Kidney (tissue), 14 donors: Measurements from ENCODE around the gene CRYBG2. TPM values are rescaled to one million over a fixed set of nuclear protein-coding genes. Genes with fewer than 3 reads are reported as not detected.
A peak's percentile ranks its signal among the peaks of the same experiment; 100 is the strongest.

ENCODE experiments used
- DNase-seq, 5 donors: peaks; one replicate each; pipeline ENCODE4 v3.0.0-alpha.2; 2013 to 2020
- FAIRE-seq: peaks from 2 replicates; lab custom pipeline; 2012; peaks lifted over from hg19 to GRCh38; lab: Jason Lieb, UNC
- H3K27ac ChIP-seq, 2 donors: one replicate each; pipeline ENCODE4 v1.7.0; 2013; ENCODE audit warnings: low read depth in 2 of 2, low read length in 2 of 2, inconsistent platforms in 1 of 2
- H3K27me3 ChIP-seq: one replicate; pipeline ENCODE4 v1.7.1; 2013; ENCODE audit warnings: low read length, inconsistent platforms; ENCODE audit not compliant: control insufficient read depth, insufficient read depth
- H3K36me3 ChIP-seq, 3 donors: one replicate each; pipeline versions ENCODE4 v1.7.0 to v1.7.1; 2013; ENCODE audit warnings: low read length in 3 of 3, control low read depth in 1 of 3, inconsistent platforms in 1 of 3; ENCODE audit not compliant: insufficient read depth in 3 of 3, control insufficient read depth in 2 of 3
- H3K4me1 ChIP-seq, 3 donors: one replicate each; pipeline versions ENCODE4 v1.7.0 to v1.7.1; 2013; ENCODE audit warnings: low read length in 3 of 3, inconsistent platforms in 1 of 3, low read depth in 1 of 3; ENCODE audit not compliant: control insufficient read depth in 2 of 3, insufficient read depth in 2 of 3
- H3K4me3 ChIP-seq, 3 donors: one replicate each; pipeline versions ENCODE4 v1.7.0 to v1.8.1; 2013; ENCODE audit warnings: low read length in 3 of 3, control low read depth in 1 of 3, inconsistent platforms in 1 of 3
- H3K9ac ChIP-seq, 3 donors: one replicate each; pipeline versions ENCODE4 v1.7.0 to v1.7.1; 2013; ENCODE audit warnings: low read length in 3 of 3, control low read depth in 1 of 3, inconsistent platforms in 1 of 3
- H3K9me3 ChIP-seq, 3 donors: one replicate each; pipeline versions ENCODE4 v1.7.0 to v1.7.1; 2013; ENCODE audit warnings: low read length in 3 of 3, control low read depth in 1 of 3, inconsistent platforms in 1 of 3; ENCODE audit not compliant: control insufficient read depth in 2 of 3, insufficient read depth in 1 of 3
- intact Hi-C: fragments of 100-400 bp; cut with DNase I; formaldehyde crosslinking; loops from one replicate; pipeline ENCODE4 v1.11.1; 2022
- polyA plus RNA-seq: library from polyadenylated mRNA; stranded (reverse); fragments of 350-450 nt; fragmentation: Illumina TruSeq; extraction: RNeasy Lipid Tissue Mini Kit (QIAGEN cat#74804); gene quantifications from one replicate; pipeline ENCODE4 v1.2.3, GENCODE V29; 2014; ENCODE audit warnings: low read depth, low replicate concordance; ENCODE audit not compliant: insufficient read depth
- total RNA-seq: library from RNA; stranded (reverse); fragmentation: NEBNext Ultra II Directional; extraction: Animal tissue kit (Norgen Biotek cat#: 25700); gene quantifications from one replicate; pipeline ENCODE4 v1.2.1, GENCODE V29; 2021
- TF ChIP-seq, protein P1 (sequence below): IDR thresholded peaks from 3 replicates; pipeline ENCODE4 v1.5.1; 2012; ENCODE audit warnings: mild to moderate bottlenecking, moderate library complexity, borderline replicate concordance; ENCODE audit not compliant: insufficient read depth; ENCODE audit errors: extremely low read depth
- donor health status: control.
- donor health status: control.
- donor health status: control.
- donor health status: control.
- donor health status: control.
- donor health status: DM: yes; HTN: yes; CAD: no.
- donor health status: Normal renal cell carcinoma (clear cell type).

CRYBG2 gene
- total and polyA plus RNA-seq, 2 donors from 2014 or later, result 2.2 TPM; not detected in 1

GRCh38 chr1:26277719-26278118, 76.2 kb downstream of the CRYBG2 start:
- H3K9ac ChIP-seq, result no peak overlapping the region
- no peak for FAIRE-seq

GRCh38 chr1:26277261-26277661, 76.7 kb downstream of the CRYBG2 start:
- no peaks in the 10 kb centered on the region for H3K27me3 ChIP-seq
- peak overlapping the region in 1 of 3 donors; percentile 8 for H3K9ac ChIP-seq
- H3K36me3 ChIP-seq, result peaks cover 0 to 2% (median 0%) of the 10 kb centered on the region in 3 donors
- DNase-seq (peak in 1 of 5 donors; percentile 49), FAIRE-seq (no peak)
- peak overlapping the region in 1 of 3 donors; percentile 3 for H3K4me3 ChIP-seq
- H3K9me3 ChIP-seq, result no peaks in the 10 kb centered on the region
- peaks cover 9 to 39% (median 35%) of the 10 kb centered on the region in 3 donors for H3K4me1 ChIP-seq
- H3K27ac ChIP-seq, result peak overlapping the region in 1 of 2 donors; percentile 23
- intact Hi-C loops, result no loop called here
- TF ChIP-seq, protein P1, sequence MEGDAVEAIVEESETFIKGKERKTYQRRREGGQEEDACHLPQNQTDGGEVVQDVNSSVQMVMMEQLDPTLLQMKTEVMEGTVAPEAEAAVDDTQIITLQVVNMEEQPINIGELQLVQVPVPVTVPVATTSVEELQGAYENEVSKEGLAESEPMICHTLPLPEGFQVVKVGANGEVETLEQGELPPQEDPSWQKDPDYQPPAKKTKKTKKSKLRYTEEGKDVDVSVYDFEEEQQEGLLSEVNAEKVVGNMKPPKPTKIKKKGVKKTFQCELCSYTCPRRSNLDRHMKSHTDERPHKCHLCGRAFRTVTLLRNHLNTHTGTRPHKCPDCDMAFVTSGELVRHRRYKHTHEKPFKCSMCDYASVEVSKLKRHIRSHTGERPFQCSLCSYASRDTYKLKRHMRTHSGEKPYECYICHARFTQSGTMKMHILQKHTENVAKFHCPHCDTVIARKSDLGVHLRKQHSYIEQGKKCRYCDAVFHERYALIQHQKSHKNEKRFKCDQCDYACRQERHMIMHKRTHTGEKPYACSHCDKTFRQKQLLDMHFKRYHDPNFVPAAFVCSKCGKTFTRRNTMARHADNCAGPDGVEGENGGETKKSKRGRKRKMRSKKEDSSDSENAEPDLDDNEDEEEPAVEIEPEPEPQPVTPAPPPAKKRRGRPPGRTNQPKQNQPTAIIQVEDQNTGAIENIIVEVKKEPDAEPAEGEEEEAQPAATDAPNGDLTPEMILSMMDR, result no peak

More at GRCh38 chr1:26277719-26278118, 76.2 kb downstream of the CRYBG2 start:
- no peaks in the 10 kb centered on the region for H3K27me3 ChIP-seq
- H3K36me3 ChIP-seq, result peaks cover 0 to 2% (median 0%) of the 10 kb centered on the region in 3 donors
- H3K27ac ChIP-seq, result peak overlapping the region; percentile 1 to 23
- intact Hi-C loops, result no loop called here
- H3K4me3 ChIP-seq, result peak overlapping the region in 1 of 3 donors; percentile 3
- DNase-seq, result no peak
- H3K4me1 ChIP-seq, result peaks cover 9 to 39% (median 35%) of the 10 kb centered on the region in 3 donors
- TF ChIP-seq, protein P1, result no peak
- no peaks in the 10 kb centered on the region for H3K9me3 ChIP-seq

GRCh38 chr1:26276432-26276838, 77.5 kb downstream of the CRYBG2 start:
- H3K36me3 ChIP-seq, result peaks cover 0 to 2% (median 0%) of the 10 kb centered on the region in 3 donors
- DNase-seq (peak in 2 of 5 donors; percentile 51 to 75), FAIRE-seq (no peak)
- peak overlapping the region; percentile 71 to 83 for H3K27ac ChIP-seq
- no peaks in the 10 kb centered on the region for H3K9me3 ChIP-seq
- no peak overlapping the region for H3K4me3 ChIP-seq
- peaks cover 9 to 39% (median 35%) of the 10 kb centered on the region in 3 donors for H3K4me1 ChIP-seq
- H3K27me3 ChIP-seq, result no peaks in the 10 kb centered on the region
- H3K9ac ChIP-seq, result peak overlapping the region in 1 of 3 donors; percentile 55
- TF ChIP-seq, protein P1, result no peak
- intact Hi-C loops, result no loop called here
